H9 (cell line): ENCODE results near the gene VIPR2. TPM values are rescaled to one million over a fixed set of nuclear protein-coding genes. Genes with fewer than 3 reads are reported as not detected.

Experiments used
- DNase-seq: peaks from one replicate; pipeline ENCODE4 v3.0.0-alpha.2; 2017
- H2AFZ ChIP-seq: one replicate; pipeline ENCODE4 v1.6.1; 2013; ENCODE audit warnings: mild to moderate bottlenecking, low read length, control low read depth, moderate library complexity
- H2AK5ac ChIP-seq: 2 replicates; pipeline ENCODE4 v1.6.1; 2013; ENCODE audit warnings: low read length, control low read depth, mixed read lengths; ENCODE audit not compliant: insufficient read length
- H2BK120ac ChIP-seq: one replicate; pipeline ENCODE4 v1.6.1; 2013; ENCODE audit warnings: low read depth, mild to moderate bottlenecking, low read length, control low read depth, inconsistent platforms; ENCODE audit not compliant: poor library complexity, severe bottlenecking
- H2BK12ac ChIP-seq: 2 replicates; pipeline ENCODE4 v1.6.1; 2013; ENCODE audit warnings: low read length, control low read depth, mixed read lengths, low read depth; ENCODE audit not compliant: insufficient read length
- H2BK15ac ChIP-seq: 2 replicates; pipeline ENCODE4 v1.6.1; 2013; ENCODE audit warnings: low read depth, low read length, control low read depth
- H2BK20ac ChIP-seq: one replicate; pipeline ENCODE4 v1.6.1; 2013; ENCODE audit warnings: low read depth, mild to moderate bottlenecking, low read length, control low read depth, inconsistent platforms; ENCODE audit not compliant: poor library complexity, severe bottlenecking
- H2BK5ac ChIP-seq: 2 replicates; pipeline ENCODE4 v1.6.1; 2013; ENCODE audit warnings: low read length, control low read depth, mixed read lengths; ENCODE audit not compliant: insufficient read length
- H3K14ac ChIP-seq: 2 replicates; pipeline ENCODE4 v1.6.1; 2013; ENCODE audit warnings: low read length, control low read depth; ENCODE audit not compliant: insufficient read depth
- H3K18ac ChIP-seq: 2 replicates; pipeline ENCODE4 v1.6.1; 2013; ENCODE audit warnings: low read depth, mild to moderate bottlenecking, mixed read lengths, low read length, control low read depth; ENCODE audit not compliant: insufficient read length
- H3K23ac ChIP-seq: 2 replicates; pipeline ENCODE4 v1.6.1; 2013; ENCODE audit warnings: low read length, control low read depth, mixed read lengths, low read depth; ENCODE audit not compliant: insufficient read length
- H3K23me2 ChIP-seq: 2 replicates; pipeline ENCODE4 v1.6.1; 2013; ENCODE audit warnings: low read depth, mild to moderate bottlenecking, mixed read lengths, low read length, control low read depth; ENCODE audit not compliant: insufficient read length, poor library complexity, severe bottlenecking
- H3K27ac ChIP-seq: 2 replicates; pipeline ENCODE4 v1.5.1; 2013; ENCODE audit warnings: low read length, control low read depth, mixed read lengths, low read depth; ENCODE audit not compliant: insufficient read length
- H3K27me3 ChIP-seq: 2 replicates; pipeline ENCODE4 v1.6.1; 2013; ENCODE audit warnings: low read length, control low read depth, inconsistent platforms; ENCODE audit not compliant: insufficient read depth
- H3K4ac ChIP-seq: 2 replicates; pipeline ENCODE4 v1.6.1; 2013; ENCODE audit warnings: low read depth, mild to moderate bottlenecking, control low read depth, inconsistent platforms, low read length, moderate library complexity
- H3K4me1 ChIP-seq: 2 replicates; pipeline ENCODE4 v1.6.1; 2013; ENCODE audit warnings: low read length, control low read depth, inconsistent platforms; ENCODE audit not compliant: insufficient read depth
- H3K4me2 ChIP-seq: 2 replicates; pipeline ENCODE4 v1.6.1; 2013; ENCODE audit warnings: low read length, control low read depth, mixed read lengths; ENCODE audit not compliant: insufficient read length, insufficient read depth
- H3K56ac ChIP-seq: 2 replicates; pipeline ENCODE4 v1.6.1; 2013; ENCODE audit warnings: low read depth, mild to moderate bottlenecking, mixed read lengths, low read length, control low read depth; ENCODE audit not compliant: insufficient read length
- H3K79me1 ChIP-seq: 2 replicates; pipeline ENCODE4 v1.6.1; 2013; ENCODE audit warnings: low read depth, mild to moderate bottlenecking, moderate library complexity, low read length, control low read depth, inconsistent platforms; ENCODE audit not compliant: insufficient read depth, poor library complexity, severe bottlenecking
- H3K79me2 ChIP-seq: 2 replicates; pipeline ENCODE4 v1.6.1; 2013; ENCODE audit warnings: low read length, control low read depth, inconsistent platforms; ENCODE audit not compliant: insufficient read depth
- H3K9ac ChIP-seq: 2 replicates; pipeline ENCODE4 v1.6.1; 2013; ENCODE audit warnings: low read length, control low read depth, mixed read lengths; ENCODE audit not compliant: insufficient read length; ENCODE audit errors: extremely low read depth
- H3K9me3 ChIP-seq: one replicate; pipeline ENCODE4 v1.6.1; 2013; ENCODE audit warnings: low read depth, low read length, inconsistent platforms; ENCODE audit not compliant: control insufficient read depth
- H3T11ph ChIP-seq: one replicate; pipeline ENCODE4 v1.6.1; 2013; ENCODE audit warnings: mild to moderate bottlenecking, low read length, control low read depth, inconsistent platforms
- H4K20me1 ChIP-seq: one replicate; pipeline ENCODE4 v1.6.1; 2013; ENCODE audit not compliant: control insufficient read depth, insufficient read length, insufficient read depth
- H4K5ac ChIP-seq: 2 replicates; pipeline ENCODE4 v1.6.1; 2013; ENCODE audit warnings: low read depth, mild to moderate bottlenecking, mixed read lengths, low read length, control low read depth; ENCODE audit not compliant: insufficient read length
- H4K8ac ChIP-seq: replicated peaks from 2 replicates; pipeline ENCODE4 v1.6.1; 2013; ENCODE audit warnings: low read length, control low read depth, mixed read lengths, low read depth; ENCODE audit not compliant: insufficient read length
- H4K91ac ChIP-seq: 2 replicates; pipeline ENCODE4 v1.6.1; 2013; ENCODE audit warnings: low read depth, mild to moderate bottlenecking, moderate library complexity, mixed read lengths, low read length, control low read depth; ENCODE audit not compliant: insufficient read length
- H3K27ac Mint-ChIP-seq, 3 experiments: 2 replicates in 2 of 3; 3 replicates in 1 of 3; pipeline ENCODE4 v1.8.0; 2020 to 2021; ENCODE audit warnings: mixed read lengths in 3 of 3, mild to moderate bottlenecking in 1 of 3, moderate library complexity in 1 of 3
- H3K27me3 Mint-ChIP-seq: 2 replicates; pipeline ENCODE4 v1.8.0; 2021; ENCODE audit warnings: low read depth, mild to moderate bottlenecking, moderate library complexity, mixed read lengths
- H3K36me3 Mint-ChIP-seq, 3 experiments: 2 replicates in 2 of 3; 3 replicates in 1 of 3; pipeline ENCODE4 v1.8.0; 2020 to 2021; ENCODE audit warnings: low read depth in 3 of 3, mixed read lengths in 3 of 3; ENCODE audit not compliant: insufficient read depth in 1 of 3
- H3K4me1 Mint-ChIP-seq, 2 experiments: 2 replicates each; pipeline ENCODE4 v1.8.0; 2020; ENCODE audit warnings: mixed read lengths in 2 of 2
- H3K4me3 Mint-ChIP-seq, 2 experiments: 2 replicates in 1 of 2; 3 replicates in 1 of 2; pipeline ENCODE4 v1.8.0; 2020 to 2021; ENCODE audit warnings: mild to moderate bottlenecking in 2 of 2, mixed read lengths in 2 of 2, moderate library complexity in 1 of 2
- H3K9me3 Mint-ChIP-seq, 2 experiments: 2 replicates in 1 of 2; 3 replicates in 1 of 2; pipeline ENCODE4 v1.8.0; 2020; ENCODE audit warnings: mild to moderate bottlenecking in 2 of 2, mixed read lengths in 2 of 2, moderate library complexity in 1 of 2
- CTCF ChIP-seq: fragments of 200-600 bp; sonication (generic); conservative IDR thresholded peaks from 3 replicates; pipeline ENCODE4 v1.8.0; 2021; ENCODE audit warnings: antibody characterized with exemption, mild to moderate bottlenecking
- WGBS: extraction: QIAGEN DNeasy Blood & Tissue Kit; methylation state at CpG from one replicate; pipeline ENCODE4 v1.1.7; 2013; ENCODE audit warnings: missing lambda C conversion rate, low lambda C conversion rate, mixed read lengths; ENCODE audit not compliant: insufficient read length; ENCODE audit errors: extremely low coverage; 5-methylcytosine and 5-hydroxymethylcytosine counted together
- total RNA-seq: library from RNA; stranded (reverse); gene quantifications from 2 replicates; pipeline ENCODE4 v1.2.1, GENCODE V29; 2021

The VIPR2 gene
- total RNA-seq, 1 experiment from 2014 or later, result 1.6 TPM

GRCh38 chr7:159118197-159118595 is 26.5 kb downstream of the VIPR2 start:
- no CpG with 5 or more reads among the region's 13 CpGs for WGBS
- Histone ChIP-seq H3K9ac (no peak overlapping the region), H3K4ac (no peak overlapping the region), H4K20me1 (no peaks in the 10 kb centered on the region), H3K4me2 (no peak overlapping the region), H3K14ac (no peak overlapping the region), H2BK5ac (no peak overlapping the region), H3K23ac (no peak overlapping the region), H2AFZ (no peak overlapping the region), H3K27me3 (no peaks in the 10 kb centered on the region), H3K18ac (no peak overlapping the region), H3T11ph (no peak overlapping the region), H3K9me3 (no peaks in the 10 kb centered on the region), H3K4me1 (0 out of 2 replicates have a peak, but pooled peaks cover 2% of the 10 kb centered on the region), H3K56ac (no peak overlapping the region), H4K91ac (no peak overlapping the region), H2BK12ac (no peak overlapping the region), H2BK120ac (no peak overlapping the region), H3K79me2 (no peaks in the 10 kb centered on the region), H2BK15ac (no peak overlapping the region), H2BK20ac (no peak overlapping the region), H3K27ac (no peak overlapping the region), H3K23me2 (no peaks in the 10 kb centered on the region), H2AK5ac (no peak overlapping the region), H4K5ac (no peak overlapping the region), H4K8ac (no peak overlapping the region), H3K79me1 (no peaks in the 10 kb centered on the region)
- Mint-ChIP-seq H3K4me3 (no peak overlapping the region), H3K36me3 (no peaks in the 10 kb centered on the region), H3K9me3 (no peaks in the 10 kb centered on the region; a peak in 1 of 5 replicates), H3K27me3 (peaks cover 6% of the 10 kb centered on the region), H3K27ac (no peak overlapping the region; a peak in 1 of 7 replicates), H3K4me1 (peaks cover 31 to 38% of the 10 kb centered on the region in 2 experiments)
- no peak for DNase-seq
- no peak for TF ChIP-seq CTCF
